Activated CD8-positive, alpha-beta T cell treated with anti-CD3 and anti-CD28 coated beads for 36 hours (primary cell): Measurements from ENCODE around the gene MANSC1. TPM values are rescaled to one million over a fixed set of nuclear protein-coding genes. Genes with fewer than 3 reads are reported as not detected.

Experiments used
- ATAC-seq: fragments of 200-7000 bp; cut with Tn5 transposase; one replicate; pipeline ENCODE4 v1.10.0; 2021; ENCODE audit warnings: mild to moderate bottlenecking, moderate library complexity
- CTCF ChIA-PET: fragments of 350-600 bp; sonication (Branson Sonifier 250); formaldehyde crosslinking; loops from one replicate; lab custom pipeline; 2021; ENCODE audit warnings: antibody characterized with exemption; lab: Charles Lee
- POLR2A ChIA-PET: fragments of 350-600 bp; sonication (Branson Sonifier 250); formaldehyde crosslinking; loops from one replicate; lab custom pipeline; 2021; ENCODE audit warnings: antibody characterized with exemption; lab: Charles Lee
- DNase-seq: peaks from one replicate; pipeline ENCODE4 v3.0.0-alpha.2; 2020
- H3K27ac Mint-ChIP-seq: one replicate; pipeline ENCODE4 v1.8.0; 2021; ENCODE audit warnings: mild to moderate bottlenecking, mixed read lengths
- H3K27me3 Mint-ChIP-seq: one replicate; pipeline ENCODE4 v1.8.0; 2021; ENCODE audit warnings: mixed read lengths
- H3K36me3 Mint-ChIP-seq: one replicate; pipeline ENCODE4 v1.8.0; 2021; ENCODE audit warnings: low read depth, mixed read lengths
- H3K4me1 Mint-ChIP-seq: one replicate; pipeline ENCODE4 v1.8.0; 2021; ENCODE audit warnings: low read depth, mixed read lengths
- H3K4me3 Mint-ChIP-seq: one replicate; pipeline ENCODE4 v1.8.0; 2021; ENCODE audit warnings: mild to moderate bottlenecking, moderate library complexity, mixed read lengths
- H3K9me3 Mint-ChIP-seq: one replicate; pipeline ENCODE4 v1.8.0; 2021; ENCODE audit warnings: mixed read lengths
- intact Hi-C: fragments of 100-400 bp; cut with micrococcal nuclease; formaldehyde crosslinking; loops from one replicate; pipeline ENCODE4 v1.10.0; 2022
- total RNA-seq, 2 experiments: library from RNA; stranded (reverse); gene quantifications; one replicate each; pipeline ENCODE4 v1.2.3, GENCODE V29; 2021
- TF ChIP-seq, protein P1 (sequence below): fragments of 200-600 bp; IDR thresholded peaks from one replicate; pipeline ENCODE4 v1.8.0; 2022; ENCODE audit warnings: antibody characterized with exemption, mild to moderate bottlenecking

The MANSC1 gene
- total RNA-seq, 2 experiments from 2014 or later: 0.09 to 0.20 TPM

DNA sequence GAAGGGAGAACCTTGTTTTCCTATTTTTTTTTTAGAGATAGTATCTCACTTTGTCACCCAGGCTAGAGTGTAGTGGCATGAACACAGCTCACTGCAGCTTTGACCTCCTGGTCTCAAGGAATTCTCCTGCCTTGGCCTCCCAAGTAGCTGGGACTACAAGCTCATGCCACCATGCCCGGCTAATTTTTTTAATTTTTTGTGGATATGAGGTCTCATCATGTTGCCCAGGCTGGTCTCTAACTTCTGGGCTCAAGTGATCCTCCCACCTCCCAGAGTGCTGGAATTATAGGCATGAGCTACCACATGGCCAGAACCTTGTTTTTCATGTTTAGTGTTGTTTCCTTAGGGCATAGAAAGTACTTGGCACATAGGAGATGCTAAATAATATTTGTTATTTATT is 13.5 kb downstream of the MANSC1 start:
- no peaks in the 10 kb centered on the region for H3K36me3 Mint-ChIP-seq
- H3K4me1 Mint-ChIP-seq: peaks cover 21% of the 10 kb centered on the region
- H3K27ac Mint-ChIP-seq: no peak overlapping the region
- intact Hi-C loops: loop anchor here (10.0 kb wide), 1 partner anchor 762 kb away; no protein-coding TSS in a partner anchor
- no peaks in the 10 kb centered on the region for H3K27me3 Mint-ChIP-seq
- H3K9me3 Mint-ChIP-seq: no peaks in the 10 kb centered on the region
- DNase-seq (no peak), ATAC-seq (no peak)
- ChIA-PET POLR2A (no interaction called here), CTCF (interaction anchor here (1.2 to 7.1 kb wide), 5 partner anchors 9 to 303 kb away, joined by 4 to 82 read pairs (median 9); partner anchors contain the start of gene MANSC1)
- TF ChIP-seq, protein P1, sequence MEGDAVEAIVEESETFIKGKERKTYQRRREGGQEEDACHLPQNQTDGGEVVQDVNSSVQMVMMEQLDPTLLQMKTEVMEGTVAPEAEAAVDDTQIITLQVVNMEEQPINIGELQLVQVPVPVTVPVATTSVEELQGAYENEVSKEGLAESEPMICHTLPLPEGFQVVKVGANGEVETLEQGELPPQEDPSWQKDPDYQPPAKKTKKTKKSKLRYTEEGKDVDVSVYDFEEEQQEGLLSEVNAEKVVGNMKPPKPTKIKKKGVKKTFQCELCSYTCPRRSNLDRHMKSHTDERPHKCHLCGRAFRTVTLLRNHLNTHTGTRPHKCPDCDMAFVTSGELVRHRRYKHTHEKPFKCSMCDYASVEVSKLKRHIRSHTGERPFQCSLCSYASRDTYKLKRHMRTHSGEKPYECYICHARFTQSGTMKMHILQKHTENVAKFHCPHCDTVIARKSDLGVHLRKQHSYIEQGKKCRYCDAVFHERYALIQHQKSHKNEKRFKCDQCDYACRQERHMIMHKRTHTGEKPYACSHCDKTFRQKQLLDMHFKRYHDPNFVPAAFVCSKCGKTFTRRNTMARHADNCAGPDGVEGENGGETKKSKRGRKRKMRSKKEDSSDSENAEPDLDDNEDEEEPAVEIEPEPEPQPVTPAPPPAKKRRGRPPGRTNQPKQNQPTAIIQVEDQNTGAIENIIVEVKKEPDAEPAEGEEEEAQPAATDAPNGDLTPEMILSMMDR: no peak
- H3K4me3 Mint-ChIP-seq: no peak overlapping the region

DNA sequence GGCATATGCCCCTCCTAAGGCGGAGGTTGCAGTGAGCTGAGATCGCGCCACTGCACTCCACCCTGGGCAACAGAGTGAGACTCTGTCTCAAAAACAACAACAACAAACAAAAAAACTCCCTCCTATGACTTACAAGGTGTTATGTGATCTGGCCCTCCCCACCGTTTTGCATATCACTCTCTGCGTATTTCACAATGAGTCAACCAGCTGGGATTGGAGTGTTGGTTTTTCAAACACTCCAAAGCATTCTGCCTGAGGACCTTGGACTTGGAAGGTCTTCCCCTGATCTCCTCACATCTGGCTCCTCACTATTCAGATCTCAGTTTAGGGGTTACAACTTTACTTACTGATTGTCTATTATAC is 14.0 kb downstream of the MANSC1 start:
- H3K9me3 Mint-ChIP-seq: no peaks in the 10 kb centered on the region
- ATAC-seq: no peak

DNA sequence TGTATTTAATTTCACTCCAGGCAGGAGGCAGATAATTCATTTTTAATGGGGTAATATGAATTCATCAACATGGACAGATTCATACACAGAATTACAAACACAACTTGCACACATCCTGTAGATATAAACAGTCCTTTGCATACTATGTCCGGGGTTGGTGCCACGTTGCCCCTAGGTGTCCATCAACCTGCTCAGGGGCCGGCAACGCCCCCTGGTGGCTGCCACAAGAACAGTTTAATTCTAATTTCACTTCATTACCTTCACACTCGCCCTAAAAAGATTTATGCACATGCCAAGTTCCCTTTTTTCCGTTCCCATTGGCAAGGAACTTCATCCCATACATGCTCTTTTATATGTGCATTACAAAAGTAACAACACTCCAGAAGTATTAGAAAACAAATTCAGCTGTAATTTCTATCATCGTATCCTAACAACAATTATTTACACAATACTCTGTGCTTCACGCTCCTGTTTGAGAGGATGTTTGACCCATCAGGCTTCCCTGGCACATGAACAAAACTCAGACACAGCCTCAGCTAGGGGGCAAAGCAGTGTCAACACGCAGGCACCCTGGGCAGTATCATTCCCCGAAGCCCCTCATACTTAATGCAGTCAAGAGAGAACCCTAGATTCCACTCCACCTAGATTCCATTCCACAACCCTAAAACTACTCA is 15.5 kb downstream of the MANSC1 start:
- peaks cover 21% of the 10 kb centered on the region for H3K4me1 Mint-ChIP-seq
- intact Hi-C loops: loop anchor here (5.0 to 10.0 kb wide), 2 partner anchors 252 to 760 kb away; no protein-coding TSS in a partner anchor

More for the DNA sequence above, 14.0 kb downstream of the MANSC1 start:
- H3K27ac Mint-ChIP-seq: no peak overlapping the region
- no peak for DNase-seq
- no peaks in the 10 kb centered on the region for H3K36me3 Mint-ChIP-seq
- H3K27me3 Mint-ChIP-seq: no peaks in the 10 kb centered on the region
- H3K4me1 Mint-ChIP-seq: peaks cover 21% of the 10 kb centered on the region
- intact Hi-C loops: loop anchor here (10.0 kb wide), 1 partner anchor 761 kb away; no protein-coding TSS in a partner anchor
- H3K4me3 Mint-ChIP-seq: no peak overlapping the region
- TF ChIP-seq, protein P1: no peak
- CTCF ChIA-PET: interaction anchor here (1.2 to 7.1 kb wide), 6 partner anchors 8 to 303 kb away, joined by 4 to 82 read pairs (median 8); partner anchors contain the start of genes BORCS5 and MANSC1
- POLR2A ChIA-PET: no interaction called here

DNA sequence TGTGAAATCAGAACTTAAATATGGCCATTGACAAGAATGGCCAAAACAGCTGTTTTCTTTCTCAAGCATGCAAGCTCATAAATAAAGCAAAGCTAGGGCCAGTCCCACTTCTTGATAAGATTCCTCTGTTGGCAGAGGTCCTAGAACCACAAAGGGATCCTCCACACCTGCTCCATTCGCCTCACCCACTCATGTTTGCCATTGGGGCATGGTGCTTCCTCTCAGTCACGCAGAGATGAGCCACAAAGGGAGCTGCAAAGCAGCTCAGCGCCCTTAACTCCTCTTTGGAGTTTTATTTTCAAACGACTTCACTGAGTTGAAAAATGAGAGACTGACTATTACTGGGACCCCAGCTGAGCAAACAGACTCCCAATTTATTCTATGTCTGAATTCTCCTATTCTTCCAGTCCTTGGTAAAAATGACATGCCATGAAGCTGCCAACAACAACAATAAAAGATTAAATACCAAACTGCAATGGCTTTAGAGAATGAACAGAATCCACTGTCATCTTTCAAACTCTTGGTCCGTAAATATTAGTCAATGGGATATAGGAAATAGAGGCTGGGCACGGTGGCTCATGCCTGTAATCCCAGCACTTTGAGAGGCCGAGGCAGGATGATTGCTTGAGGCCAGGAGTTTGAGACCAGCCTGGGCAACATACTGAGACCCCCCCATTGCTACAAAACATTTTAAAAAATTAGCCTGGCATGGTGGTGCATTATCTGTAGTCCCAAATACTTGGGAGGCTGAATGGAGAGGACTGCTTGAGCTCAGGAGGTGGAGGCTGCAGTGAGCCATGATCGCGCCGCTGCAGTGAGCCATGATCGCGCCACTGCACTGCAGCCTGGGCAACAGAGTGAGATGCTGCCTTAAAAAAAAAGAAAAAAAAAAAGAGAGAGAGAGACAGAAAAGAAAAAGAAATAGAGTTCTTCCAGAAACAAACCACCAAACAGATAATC is 16.4 kb downstream of the MANSC1 start:
- H3K36me3 Mint-ChIP-seq: no peaks in the 10 kb centered on the region
- ATAC-seq: no peak
- no peaks in the 10 kb centered on the region for H3K9me3 Mint-ChIP-seq

More for the DNA sequence above, 15.5 kb downstream of the MANSC1 start:
- Mint-ChIP-seq H3K36me3 (no peaks in the 10 kb centered on the region), H3K4me3 (no peak overlapping the region), H3K27me3 (no peaks in the 10 kb centered on the region), H3K9me3 (no peaks in the 10 kb centered on the region), H3K27ac (no peak overlapping the region)
- peak; percentile 77 for DNase-seq
- CTCF ChIA-PET: interaction anchor here (0.5 to 9.4 kb wide), 14 partner anchors 9 to 791 kb away, joined by 3 to 82 read pairs (median 6); partner anchors contain the start of genes BCL2L14, BORCS5 and MANSC1
- POLR2A ChIA-PET: interaction anchor here (1.9 kb wide), 1 partner anchor 22 kb away, joined by 7 read pairs; the partner anchor contains the start of gene BORCS5
- peak; percentile 90 for ATAC-seq
- TF ChIP-seq, protein P1: peak; percentile 93

More for the DNA sequence above, 16.4 kb downstream of the MANSC1 start:
- Mint-ChIP-seq H3K4me1 (peaks cover 19% of the 10 kb centered on the region), H3K4me3 (no peak overlapping the region), H3K27me3 (no peaks in the 10 kb centered on the region), H3K27ac (no peak overlapping the region)
- TF ChIP-seq, protein P1: no peak
- intact Hi-C loops: loop anchor here (5.0 to 10.0 kb wide), 2 partner anchors 251 to 759 kb away; no protein-coding TSS in a partner anchor
- POLR2A ChIA-PET: interaction anchor here (1.9 kb wide), 1 partner anchor 23 kb away, joined by 7 read pairs; the partner anchor contains the start of gene BORCS5
- CTCF ChIA-PET: interaction anchor here (0.6 to 9.4 kb wide), 15 partner anchors 8 to 778 kb away, joined by 3 to 82 read pairs (median 4); partner anchors contain the start of genes BCL2L14, BORCS5 and MANSC1
- DNase-seq: no peak
